HCT116 (cell line): ENCODE results near the gene NDUFA5. TPM values are rescaled to one million over a fixed set of nuclear protein-coding genes. Genes with fewer than 3 reads are reported as not detected.
"Not testable (repeated sequence)": the region's sequence is repeated elsewhere in the genome, so short reads cannot be mapped to it uniquely, and the experiment has no call there.

ENCODE experiments used
- ATAC-seq: fragments of 200-7000 bp; cut with Tn5 transposase; 2 replicates; pipeline ENCODE4 v1.9.1; 2020; ENCODE audit warnings: mild to moderate bottlenecking, moderate library complexity
- BruUV-seq: library from RNA; stranded (reverse); fragments of 400-500 nt; replicated peaks from 2 replicates; lab custom pipeline; 2021; lab: Mats Ljungman, UMichigan
- CTCF ChIA-PET: fragments of 300-600 bp; sonication (Branson Sonifier 250); formaldehyde crosslinking; loops from one replicate; lab custom pipeline; 2021; ENCODE audit warnings: antibody characterized with exemption; lab: Charles Lee
- POLR2A ChIA-PET: fragments of 300-600, 350-600 bp; sonication (Branson Sonifier 250); formaldehyde crosslinking; loops from one replicate; lab custom pipeline; 2021; ENCODE audit warnings: antibody characterized with exemption; lab: Charles Lee
- RAD21 ChIA-PET, 2 experiments: fragments of 300-600 bp; sonication (Branson Sonifier 250); formaldehyde crosslinking; loops; one replicate each; lab custom pipeline; 2023; ENCODE audit warnings: low total read pairs in 2 of 2; ENCODE audit not compliant: uncharacterized antibody in 2 of 2, unreplicated experiment in 2 of 2, low non-redundant PET in 1 of 2; lab: Charles Lee
- DNase-seq: peaks from one replicate; pipeline ENCODE4 v3.0.0-alpha.2; 2010; ENCODE audit warnings: low read depth, low spot score
- H2AFZ ChIP-seq: fragments of 200-600 bp; shearing (Covaris generic), sonication (generic); 2 replicates; pipeline ENCODE4 v1.6.1; 2017; ENCODE audit warnings: low read depth, mixed run types, mixed read lengths, antibody characterized with exemption, low read length; ENCODE audit not compliant: poor library complexity, severe bottlenecking
- H3K27ac ChIP-seq: 2 replicates; pipeline ENCODE4 v1.5.1; 2012; ENCODE audit warnings: low read depth, low read length
- H3K27me3 ChIP-seq: fragments of 200-600 bp; sonication (generic); 2 replicates; pipeline ENCODE4 v1.6.1; 2016; ENCODE audit warnings: mixed run types, low read length, mixed read lengths; ENCODE audit not compliant: insufficient read depth
- H3K36me3 ChIP-seq, 2 experiments: fragments of 200-500 bp in 1 of 2; fragments of 200-600 bp in 1 of 2; sonication (Bioruptor generic) in 1 of 2; sonication (generic) in 1 of 2; 2 replicates each; pipeline versions ENCODE4 v1.5.1 to v1.6.1; 2014 to 2016; ENCODE audit warnings: low read length in 2 of 2, inconsistent platforms in 1 of 2, mixed read lengths in 1 of 2, mixed run types in 1 of 2; ENCODE audit not compliant: insufficient read depth in 2 of 2, control insufficient read depth in 1 of 2
- H3K4me1 ChIP-seq, 2 experiments: fragments of 200-600 bp in 1 of 2; sonication (generic) in 1 of 2; 2 replicates each; pipeline versions ENCODE4 v1.5.1 to v1.6.1; 2012 to 2017; ENCODE audit warnings: low read length in 2 of 2, inconsistent platforms in 1 of 2, mild to moderate bottlenecking in 1 of 2, mixed read lengths in 1 of 2, mixed run types in 1 of 2, moderate library complexity in 1 of 2; ENCODE audit not compliant: insufficient read depth in 2 of 2, control insufficient read depth in 1 of 2
- H3K4me2 ChIP-seq: fragments of 200-600 bp; sonication (generic); 2 replicates; pipeline ENCODE4 v1.6.1; 2017; ENCODE audit warnings: mixed run types, low read length, mixed read lengths
- H3K4me3 ChIP-seq, 2 experiments: fragments of 200-600 bp in 1 of 2; sonication (generic) in 1 of 2; replicated peaks in 1 of 2; 2 replicates each; pipeline ENCODE4 v1.5.1; 2011 to 2016; ENCODE audit warnings: low read length in 2 of 2, control low read depth in 1 of 2, low read depth in 1 of 2, mild to moderate bottlenecking in 1 of 2, mixed read lengths in 1 of 2, mixed run types in 1 of 2
- H3K79me2 ChIP-seq: fragments of 200-600 bp; sonication (generic); 2 replicates; pipeline ENCODE4 v1.6.1; 2017; ENCODE audit warnings: mild to moderate bottlenecking, mixed run types, low read length, moderate library complexity, mixed read lengths; ENCODE audit not compliant: insufficient read depth
- H3K9ac ChIP-seq: fragments of 200-600 bp; sonication (generic); 2 replicates; pipeline ENCODE4 v1.6.1; 2016; ENCODE audit warnings: low read length, mixed read lengths
- H3K9me2 ChIP-seq: fragments of 200-600 bp; sonication (generic), shearing (Covaris generic); 2 replicates; pipeline ENCODE4 v1.6.1; 2017; ENCODE audit warnings: mixed run types, mild to moderate bottlenecking, moderate library complexity; ENCODE audit not compliant: insufficient read depth
- H3K9me3 ChIP-seq, 2 experiments: fragments of 200-500 bp in 1 of 2; fragments of 200-600 bp in 1 of 2; sonication (Bioruptor generic) in 1 of 2; sonication (generic) in 1 of 2; 2 replicates each; pipeline ENCODE4 v1.6.1; 2014 to 2017; ENCODE audit warnings: low read length in 2 of 2, mixed read lengths in 2 of 2, inconsistent platforms in 1 of 2, low read depth in 1 of 2, mild to moderate bottlenecking in 1 of 2, mixed run types in 1 of 2, moderate library complexity in 1 of 2; ENCODE audit not compliant: control insufficient read depth in 1 of 2, insufficient read depth in 1 of 2
- H4K20me1 ChIP-seq: fragments of 200-600 bp; sonication (generic), shearing (Covaris generic); 2 replicates; pipeline ENCODE4 v1.6.1; 2017; ENCODE audit warnings: mixed run types, mild to moderate bottlenecking, moderate library complexity; ENCODE audit not compliant: insufficient read depth
- SIN3A ChIP-seq: IDR thresholded peaks from 2 replicates; pipeline ENCODE4 v1.6.1; 2012; ENCODE audit warnings: low read depth
- SP1 ChIP-seq: IDR thresholded peaks from 2 replicates; pipeline ENCODE4 v1.6.1; 2012; ENCODE audit warnings: low read depth
- TCF7L2 ChIP-seq: IDR thresholded peaks from 2 replicates; pipeline ENCODE4 v1.7.0; 2011; ENCODE audit warnings: borderline replicate concordance, inconsistent platforms; ENCODE audit not compliant: insufficient read depth, insufficient read length; ENCODE audit errors: extremely low read depth
- intact Hi-C: fragments of 100-400 bp; cut with micrococcal nuclease; formaldehyde crosslinking; loops from 2 replicates; pipeline ENCODE4 v1.10.0; 2022
- total RNA-seq: library from RNA; stranded (reverse); gene quantifications from one replicate; pipeline ENCODE4 v1.2.1, GENCODE V29; 2021; ENCODE audit not compliant: unreplicated experiment

The NDUFA5 gene
- total RNA-seq, 1 experiment from 2014 or later, result 64.2 TPM

DNA sequence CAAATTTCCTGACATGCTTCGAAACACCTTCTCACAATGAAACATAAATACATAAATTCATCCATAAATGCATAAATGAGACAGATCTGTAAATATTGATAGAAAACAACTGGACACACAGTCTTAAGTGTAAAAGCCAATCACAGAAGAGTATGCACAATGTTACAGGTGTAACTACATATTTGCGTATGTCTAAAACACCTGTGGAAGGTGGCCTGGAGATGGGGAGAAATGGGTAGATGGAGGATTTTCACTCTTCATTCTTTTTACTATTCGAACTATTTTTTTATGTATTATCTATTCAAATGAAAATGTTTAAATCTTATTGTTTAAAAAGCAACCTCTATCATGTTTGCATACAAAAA is 24.1 kb downstream of the NDUFA5 start (continued):
- no peak for TF ChIP-seq SP1
- TF ChIP-seq TCF7L2, result no peak
- no peak for TF ChIP-seq SIN3A

DNA sequence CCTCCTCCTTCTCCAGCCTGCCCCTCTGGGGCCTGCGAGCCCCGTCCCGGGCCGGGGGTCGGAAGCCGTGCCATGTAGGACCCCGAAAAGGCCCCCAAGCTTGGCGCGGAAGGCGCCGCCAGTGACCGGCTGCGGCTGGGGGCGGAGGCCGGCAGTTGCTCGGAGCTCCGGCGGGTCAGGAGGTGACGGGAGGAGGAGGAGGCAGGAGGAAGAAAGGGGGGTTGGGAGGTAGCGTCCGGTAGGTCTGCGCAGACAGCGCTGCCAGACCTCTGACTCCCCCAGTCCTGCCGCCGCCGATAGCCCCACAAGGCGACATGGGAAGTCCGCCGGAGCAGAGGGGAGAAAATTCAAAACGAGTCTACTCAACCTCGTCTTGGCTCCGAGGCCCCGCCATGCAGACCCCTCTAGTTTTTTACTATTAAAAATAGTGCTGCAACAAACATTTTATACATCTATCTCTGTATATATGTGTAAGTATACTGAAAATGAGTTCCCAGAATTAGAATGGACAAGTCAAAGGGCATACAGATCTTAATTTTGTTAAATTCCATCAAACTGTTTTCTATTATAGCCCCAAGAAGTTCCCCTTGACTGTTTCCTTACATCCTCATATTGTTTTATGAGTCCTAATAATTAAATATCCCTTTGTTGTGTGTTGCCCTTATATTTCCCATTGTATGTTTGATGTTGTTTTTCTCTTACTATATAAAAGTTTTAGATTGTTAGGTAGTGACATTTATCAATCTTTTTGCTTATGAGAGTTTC is 24.6 kb downstream of the NDUFA5 start:
- intact Hi-C loops, ATAC-seq, H2AFZ ChIP-seq: not testable (repeated sequence)

DNA sequence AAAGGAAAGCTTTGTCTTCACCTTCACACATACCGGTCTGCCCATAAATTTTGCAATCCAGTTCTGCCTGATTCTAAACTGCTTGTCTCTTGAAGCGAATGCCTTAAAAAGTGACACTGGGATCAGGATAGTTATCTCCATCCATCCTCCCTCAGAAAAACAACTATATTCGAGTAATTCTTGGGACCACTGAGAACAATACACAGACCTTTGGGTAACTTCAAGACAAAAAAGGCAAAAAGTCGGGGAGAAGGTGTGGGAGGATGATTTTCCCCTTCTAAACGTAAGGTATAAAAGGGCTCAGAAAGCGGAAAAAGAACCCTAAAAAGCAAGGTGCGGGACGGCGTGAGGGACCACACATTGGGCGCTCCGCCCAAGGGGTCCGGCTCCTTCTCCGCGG is 25.3 kb downstream of the NDUFA5 start:
- H2AFZ ChIP-seq, H3K9me3 ChIP-seq, H3K79me2 ChIP-seq, H3K9me2 ChIP-seq, H3K9ac ChIP-seq, ATAC-seq, H3K4me2 ChIP-seq, intact Hi-C loops, H3K4me3 ChIP-seq, BruUV-seq, H4K20me1 ChIP-seq, H3K27ac ChIP-seq, POLR2A ChIA-PET, CTCF ChIA-PET, RAD21 ChIA-PET, DNase-seq, H3K27me3 ChIP-seq, H3K36me3 ChIP-seq: not testable (repeated sequence)
- peaks cover 4 to 19% of the 10 kb centered on the region in 2 experiments for H3K4me1 ChIP-seq

More for the DNA sequence above, 24.6 kb downstream of the NDUFA5 start:
- H3K9me3 ChIP-seq, H3K36me3 ChIP-seq, H3K27me3 ChIP-seq, H3K9ac ChIP-seq, POLR2A ChIA-PET, H3K27ac ChIP-seq, H3K4me3 ChIP-seq, DNase-seq, H3K79me2 ChIP-seq, H4K20me1 ChIP-seq, RAD21 ChIA-PET, H3K9me2 ChIP-seq: not testable (repeated sequence)
- CTCF ChIA-PET, result interaction anchor here (2.6 kb wide), 1 partner anchor 38 kb away, joined by 19 read pairs; no protein-coding TSS in a partner anchor
- TSS peak; percentile 77 for BruUV-seq
- H3K4me1 ChIP-seq, result peaks cover 10 to 25% of the 10 kb centered on the region in 2 experiments
- peak overlapping the region; percentile 98; the same call in 1 of the 2 replicates for H3K4me2 ChIP-seq

DNA sequence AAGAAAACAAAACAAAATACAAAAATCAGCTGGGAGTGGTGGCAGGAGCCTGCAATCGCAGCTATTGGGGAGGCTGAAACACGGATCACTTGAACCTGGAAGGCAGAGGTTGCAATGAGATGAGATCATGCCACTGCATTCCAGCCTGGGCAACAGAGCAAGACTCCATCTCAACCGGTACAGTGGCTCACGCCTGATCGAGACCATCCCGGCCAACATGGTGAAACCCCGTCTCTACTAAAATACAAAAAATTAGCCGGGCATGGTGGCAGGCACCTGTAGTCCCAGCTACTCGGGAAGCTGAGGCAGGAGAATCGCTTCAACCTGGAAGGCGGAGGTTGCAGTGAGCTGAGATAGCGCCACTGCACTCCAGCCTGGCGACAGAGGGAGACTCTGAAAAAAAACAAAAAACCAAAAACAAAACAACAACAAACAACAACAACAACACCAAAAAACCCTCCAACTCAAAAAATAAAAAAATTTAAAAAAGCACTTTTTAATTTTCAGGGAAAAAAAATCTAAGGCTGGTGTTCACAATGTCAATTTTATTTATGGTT is 27.5 kb downstream of the NDUFA5 start:
- RAD21 ChIA-PET, result interaction anchor here in 1 of 2 experiments (0.7 kb wide), 1 partner anchor 361 kb away, joined by 3 read pairs; no protein-coding TSS in a partner anchor
- H3K9ac ChIP-seq, DNase-seq, ATAC-seq, H3K4me2 ChIP-seq, H3K9me3 ChIP-seq, H3K27ac ChIP-seq, H3K4me3 ChIP-seq, H4K20me1 ChIP-seq, BruUV-seq, intact Hi-C loops, H3K79me2 ChIP-seq, CTCF ChIA-PET, H2AFZ ChIP-seq, H3K9me2 ChIP-seq, H3K27me3 ChIP-seq, POLR2A ChIA-PET, H3K36me3 ChIP-seq: not testable (repeated sequence)
- peaks cover 3 to 11% of the 10 kb centered on the region in 2 experiments; a peak in 3 of 4 replicates for H3K4me1 ChIP-seq
